Hepatocyte (in vitro differentiated cells): ENCODE measurements around the gene LRRC9. TPM values are rescaled to one million over a fixed set of nuclear protein-coding genes. Genes with fewer than 3 reads are reported as not detected.

Experiments used
- DNase-seq: peaks from one replicate; pipeline ENCODE4 v3.0.0-alpha.2; 2016; ENCODE audit warnings: low spot score
- H2AFZ ChIP-seq: fragments of 200-600 bp; sonication (generic); 2 replicates; pipeline ENCODE4 v1.6.0; 2016; ENCODE audit warnings: antibody characterized with exemption, mild to moderate bottlenecking
- H3K27ac ChIP-seq: fragments of 200-600 bp; sonication (generic); 2 replicates; pipeline ENCODE4 v1.5.1; 2016; ENCODE audit warnings: mild to moderate bottlenecking
- H3K27me3 ChIP-seq: fragments of 200-600 bp; sonication (generic); 2 replicates; pipeline ENCODE4 v1.6.1; 2016
- H3K36me3 ChIP-seq: fragments of 200-600 bp; sonication (generic); replicated peaks from 2 replicates; pipeline ENCODE4 v1.5.1; 2016; ENCODE audit warnings: low read depth; ENCODE audit not compliant: insufficient read depth
- H3K4me1 ChIP-seq: fragments of 200-600 bp; sonication (generic); 2 replicates; pipeline ENCODE4 v1.5.1; 2016; ENCODE audit warnings: mild to moderate bottlenecking, moderate library complexity; ENCODE audit not compliant: insufficient read depth
- H3K4me2 ChIP-seq: fragments of 200-600 bp; sonication (generic); 2 replicates; pipeline ENCODE4 v1.6.0; 2016
- H3K4me3 ChIP-seq: fragments of 200-600 bp; sonication (generic); 2 replicates; pipeline ENCODE4 v1.5.1; 2016; ENCODE audit warnings: mild to moderate bottlenecking
- H3K79me2 ChIP-seq: fragments of 200-600 bp; sonication (generic); 2 replicates; pipeline ENCODE4 v1.6.0; 2017; ENCODE audit warnings: mild to moderate bottlenecking
- H3K9me2 ChIP-seq: fragments of 200-600 bp; sonication (generic); replicated peaks from 2 replicates; pipeline ENCODE4 v1.6.0; 2017; ENCODE audit warnings: mild to moderate bottlenecking; ENCODE audit not compliant: insufficient read depth
- H3K9me3 ChIP-seq: fragments of 200-600 bp; sonication (generic); 2 replicates; pipeline ENCODE4 v1.5.1; 2016; ENCODE audit warnings: low read depth, mild to moderate bottlenecking
- H4K20me1 ChIP-seq: fragments of 200-600 bp; sonication (generic); 2 replicates; pipeline ENCODE4 v1.6.0; 2016; ENCODE audit warnings: mild to moderate bottlenecking; ENCODE audit not compliant: insufficient read depth, poor library complexity, severe bottlenecking
- CTCF ChIP-seq: fragments of 200-600 bp; sonication (generic); IDR thresholded peaks from 2 replicates; pipeline ENCODE4 v1.5.1; 2016; ENCODE audit warnings: antibody characterized with exemption, mild to moderate bottlenecking; ENCODE audit not compliant: poor library complexity
- EZH2 ChIP-seq: fragments of 200-600 bp; sonication (generic); IDR thresholded peaks from 2 replicates; pipeline ENCODE4 v1.6.1; 2016; ENCODE audit warnings: antibody characterized with exemption, mild to moderate bottlenecking, borderline replicate concordance
- EZH2phosphoT487 ChIP-seq: fragments of 200-600 bp; sonication (generic); IDR thresholded peaks from one replicate; pipeline ENCODE4 v1.6.1; 2018; ENCODE audit warnings: antibody characterized with exemption, mild to moderate bottlenecking, low read depth, moderate library complexity; ENCODE audit not compliant: unreplicated experiment, severe bottlenecking
- WGBS: methylation state at CpG from one replicate; pipeline ENCODE4 v1.1.6; 2016; ENCODE audit warnings: low lambda C conversion rate; ENCODE audit errors: missing lambda C conversion rate; 5-methylcytosine and 5-hydroxymethylcytosine counted together
- polyA plus RNA-seq: library from polyadenylated mRNA; unstranded; fragments of >200 nt; fragmentation: Nextera tagmentation; extraction: Ambion mirVana; gene quantifications from 2 replicates; pipeline ENCODE4 v1.2.1, GENCODE V29; 2016
- total RNA-seq: library from RNA; depleted of rRNA; stranded (reverse); fragments of >200 nt; gene quantifications from 2 replicates; pipeline ENCODE4 v1.2.3, GENCODE V29; 2014

LRRC9 gene
- total and polyA plus RNA-seq, 2 experiments from 2014 or later: 0.13 to 2.1 TPM

- no peaks in the 10 kb centered on the region for H3K27me3 ChIP-seq
- no peaks in the 10 kb centered on the region for H3K36me3 ChIP-seq
- no peak overlapping the region for H3K27ac ChIP-seq
- no peak overlapping the region for H3K4me2 ChIP-seq
- TF ChIP-seq EZH2 (no peak), CTCF (no peak), EZH2phosphoT487 (no peak)
- H3K9me2 ChIP-seq: no peaks in the 10 kb centered on the region
- H3K79me2 ChIP-seq: no peaks in the 10 kb centered on the region
- no peaks in the 10 kb centered on the region for H3K9me3 ChIP-seq
- no peak for DNase-seq
- H3K4me1 ChIP-seq: no peaks in the 10 kb centered on the region
- H3K4me3 ChIP-seq: no peak overlapping the region
- WGBS: 83% methylated on average over 1 of the region's 1 CpG
- no peaks in the 10 kb centered on the region for H4K20me1 ChIP-seq
- no peak overlapping the region for H2AFZ ChIP-seq
Observed at GRCh38 chr14:60067882-60068281, 147.9 kb downstream of the LRRC9 start.

- H3K9me2 ChIP-seq: peaks cover 4% of the 10 kb centered on the region
Observed at GRCh38 chr14:60079723-60080122, 159.8 kb downstream of the LRRC9 start.

GRCh38 chr14:60085085-60085484 lies 165.1 kb downstream of the LRRC9 start:
- H3K4me3 ChIP-seq: no peak overlapping the region
- H3K9me3 ChIP-seq: no peaks in the 10 kb centered on the region
- no peaks in the 10 kb centered on the region for H3K36me3 ChIP-seq
- no peak overlapping the region for H2AFZ ChIP-seq
- H4K20me1 ChIP-seq: no peaks in the 10 kb centered on the region
- H3K27me3 ChIP-seq: no peaks in the 10 kb centered on the region
- no peak overlapping the region for H3K4me2 ChIP-seq
- H3K79me2 ChIP-seq: no peaks in the 10 kb centered on the region
- TF ChIP-seq CTCF (no peak), EZH2phosphoT487 (no peak), EZH2 (no peak)
- H3K4me1 ChIP-seq: no peaks in the 10 kb centered on the region
- peaks cover 4% of the 10 kb centered on the region for H3K9me2 ChIP-seq
- H3K27ac ChIP-seq: no peak overlapping the region
- DNase-seq: no peak

More at GRCh38 chr14:60079723-60080122, 159.8 kb downstream of the LRRC9 start:
- H2AFZ ChIP-seq: no peak overlapping the region
- no peaks in the 10 kb centered on the region for H3K79me2 ChIP-seq
- no peak overlapping the region for H3K4me3 ChIP-seq
- no peaks in the 10 kb centered on the region for H3K27me3 ChIP-seq
- DNase-seq: no peak
- no peaks in the 10 kb centered on the region for H3K36me3 ChIP-seq
- H3K9me3 ChIP-seq: no peaks in the 10 kb centered on the region
- no peaks in the 10 kb centered on the region for H4K20me1 ChIP-seq
- no peak overlapping the region for H3K27ac ChIP-seq
- H3K4me2 ChIP-seq: no peak overlapping the region
- TF ChIP-seq CTCF (no peak), EZH2 (no peak), EZH2phosphoT487 (no peak)
- no peaks in the 10 kb centered on the region for H3K4me1 ChIP-seq

- no peak for TF ChIP-seq EZH2
- Histone ChIP-seq H3K4me3 (no peak overlapping the region), H3K36me3 (no peaks in the 10 kb centered on the region), H3K9me3 (no peaks in the 10 kb centered on the region), H3K4me1 (peaks cover 4% of the 10 kb centered on the region), H3K79me2 (no peaks in the 10 kb centered on the region), H3K9me2 (peaks cover 4% of the 10 kb centered on the region), H3K27me3 (no peaks in the 10 kb centered on the region), H4K20me1 (no peaks in the 10 kb centered on the region), H3K27ac (no peak overlapping the region), H3K4me2 (no peak overlapping the region), H2AFZ (no peak overlapping the region)
- WGBS: 90% methylated on average over 3 of the region's 3 CpGs
- DNase-seq: no peak
Observed at GRCh38 chr14:60085693-60086092, 165.7 kb downstream of the LRRC9 start.
